C4-2B (cell line): ENCODE data around the gene FOXJ2.

Experiments
- CTCF ChIP-seq: fragments of 450-650 bp; conservative IDR thresholded peaks from 2 replicates; pipeline ENCODE4 v1.5.1; 2017; ENCODE audit warnings: mild to moderate bottlenecking
- ZFX ChIP-seq: fragments of 450-650 bp; IDR thresholded peaks from 2 replicates; pipeline ENCODE4 v1.6.1; 2017

- TF ChIP-seq CTCF (no peak), ZFX (no peak)
These were observed 883 bp downstream of the FOXJ2 start for GRCh38 chr12:8033153-8034044.
